Measurements from ENCODE around the gene CMPK1.

Gene CMPK1

GRCh38 chr1:47405697-47406096 lies 72.1 kb downstream of the CMPK1 start:
- no peak for ATAC-seq (ENCODE audit: low read depth)
- DNase-seq (ENCODE audit: low spot score): no peak
- Histone ChIP-seq H3K4me1 (ENCODE audit: insufficient read depth, poor library complexity, severe bottlenecking) (peaks cover 22% of the 10 kb centered on the region), H3K9me3 (ENCODE audit: severe bottlenecking) (no peaks in the 10 kb centered on the region), H3K27me3 (ENCODE audit: insufficient read depth, poor library complexity, severe bottlenecking) (no peaks in the 10 kb centered on the region), H3K36me3 (ENCODE audit: low read depth) (no peaks in the 10 kb centered on the region), H3K4me3 (ENCODE audit: severe bottlenecking) (no peak overlapping the region), H3K27ac (ENCODE audit: poor library complexity, severe bottlenecking) (no peak overlapping the region)
- TF ChIP-seq CTCF (IDR thresholded peaks at IDR 0.05; ENCODE audit: poor library complexity, severe bottlenecking): no peak

GRCh38 chr1:47406966-47407365 lies 73.4 kb downstream of the CMPK1 start:
- Histone ChIP-seq H3K27ac (ENCODE audit: poor library complexity, severe bottlenecking) (no peak overlapping the region), H3K9me3 (ENCODE audit: severe bottlenecking) (no peaks in the 10 kb centered on the region), H3K36me3 (ENCODE audit: low read depth) (no peaks in the 10 kb centered on the region), H3K4me3 (ENCODE audit: severe bottlenecking) (no peak overlapping the region), H3K27me3 (ENCODE audit: insufficient read depth, poor library complexity, severe bottlenecking) (no peaks in the 10 kb centered on the region), H3K4me1 (ENCODE audit: insufficient read depth, poor library complexity, severe bottlenecking) (peaks cover 22% of the 10 kb centered on the region)
- no peak for DNase-seq (ENCODE audit: low spot score)
- TF ChIP-seq CTCF (IDR thresholded peaks at IDR 0.05; ENCODE audit: poor library complexity, severe bottlenecking): no peak
- no peak for ATAC-seq (ENCODE audit: low read depth)

DNA sequence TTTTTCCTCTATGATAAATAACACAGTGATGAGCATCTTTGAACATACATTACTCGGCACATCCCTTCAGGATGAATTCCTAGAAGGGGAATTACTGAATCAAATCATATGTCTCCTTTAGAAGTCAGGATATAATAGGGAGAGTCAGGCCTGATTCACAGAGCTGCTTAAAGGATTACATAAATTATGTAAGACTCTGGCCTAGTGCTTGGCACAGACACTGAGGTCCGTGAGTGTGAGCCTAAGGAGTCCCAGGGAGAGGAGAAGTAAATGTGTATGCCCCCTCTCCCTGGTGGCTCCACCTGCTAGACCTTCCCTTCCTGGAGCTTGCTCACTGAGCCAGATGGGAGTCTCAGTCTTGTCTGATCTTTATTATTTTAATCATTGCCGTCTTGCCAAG lies 73.9 kb downstream of the CMPK1 start:
- DNase-seq (ENCODE audit: low spot score): no peak
- H3K4me3 ChIP-seq (ENCODE audit: severe bottlenecking): no peak overlapping the region
- no peaks in the 10 kb centered on the region for H3K36me3 ChIP-seq (ENCODE audit: low read depth)
- H3K27ac ChIP-seq (ENCODE audit: poor library complexity, severe bottlenecking): no peak overlapping the region
- H3K9me3 ChIP-seq (ENCODE audit: severe bottlenecking): no peaks in the 10 kb centered on the region
- TF ChIP-seq CTCF (IDR thresholded peaks at IDR 0.05; ENCODE audit: poor library complexity, severe bottlenecking): no peak
- ATAC-seq (ENCODE audit: low read depth): no peak
- no peaks in the 10 kb centered on the region for H3K27me3 ChIP-seq (ENCODE audit: insufficient read depth, poor library complexity, severe bottlenecking)
- H3K4me1 ChIP-seq (ENCODE audit: insufficient read depth, poor library complexity, severe bottlenecking): peaks cover 22% of the 10 kb centered on the region

- DNase-seq (ENCODE audit: low spot score): peak; percentile 82
- H3K9me3 ChIP-seq (ENCODE audit: severe bottlenecking): no peaks in the 10 kb centered on the region
- TF ChIP-seq CTCF (IDR thresholded peaks at IDR 0.05; ENCODE audit: poor library complexity, severe bottlenecking): no peak
- no peaks in the 10 kb centered on the region for H3K36me3 ChIP-seq (ENCODE audit: low read depth)
- peak; percentile 94 for ATAC-seq (ENCODE audit: low read depth)
- peak overlapping the region; percentile 32 for H3K27ac ChIP-seq (ENCODE audit: poor library complexity, severe bottlenecking)
- H3K4me1 ChIP-seq (ENCODE audit: insufficient read depth, poor library complexity, severe bottlenecking): peaks cover 22% of the 10 kb centered on the region
- H3K27me3 ChIP-seq (ENCODE audit: insufficient read depth, poor library complexity, severe bottlenecking): no peaks in the 10 kb centered on the region
- H3K4me3 ChIP-seq (ENCODE audit: severe bottlenecking): no peak overlapping the region
Observed at GRCh38 chr1:47409311-47410067, 75.9 kb downstream of the CMPK1 start.

DNA sequence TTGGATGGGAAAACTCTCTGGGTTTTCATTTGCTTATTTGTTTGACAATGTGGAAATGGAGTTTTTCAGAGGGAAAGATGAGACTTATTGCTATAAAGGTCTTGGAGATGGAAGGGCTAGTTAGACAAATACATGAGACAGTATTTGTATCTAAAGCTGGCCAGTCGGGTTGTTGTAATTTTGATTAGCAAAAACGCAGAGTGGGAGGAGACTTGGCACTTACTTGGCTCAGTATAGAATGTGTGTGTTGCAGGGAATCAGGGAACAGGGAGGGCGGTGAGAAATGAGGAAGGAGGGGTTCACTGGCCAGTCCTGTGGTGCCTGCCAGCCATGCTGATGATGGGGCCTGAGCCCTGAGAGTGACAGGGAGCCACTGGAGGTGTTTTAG lies 76.5 kb downstream of the CMPK1 start:
- Histone ChIP-seq H3K9me3 (ENCODE audit: severe bottlenecking) (no peaks in the 10 kb centered on the region), H3K4me3 (ENCODE audit: severe bottlenecking) (no peak overlapping the region), H3K4me1 (ENCODE audit: insufficient read depth, poor library complexity, severe bottlenecking) (peaks cover 22% of the 10 kb centered on the region), H3K36me3 (ENCODE audit: low read depth) (no peaks in the 10 kb centered on the region), H3K27ac (ENCODE audit: poor library complexity, severe bottlenecking) (peak overlapping the region; percentile 32), H3K27me3 (ENCODE audit: insufficient read depth, poor library complexity, severe bottlenecking) (no peaks in the 10 kb centered on the region)
- ATAC-seq (ENCODE audit: low read depth) (no peak), DNase-seq (ENCODE audit: low spot score) (no peak)
- no peak for TF ChIP-seq CTCF (IDR thresholded peaks at IDR 0.05; ENCODE audit: poor library complexity, severe bottlenecking)

All from RWPE2 (cell line).